Activated CD4-positive, alpha-beta T cell treated with anti-CD3 and anti-CD28 coated beads, Interleukin-2, amount 50 U/mL, for 16 hours (primary cell): ENCODE results near the gene KRT75.
"Not testable (repeated sequence)": the region's sequence is repeated elsewhere in the genome, so short reads cannot be mapped to it uniquely, and the experiment has no call there.

Experiments
- DNase-seq: peaks from one replicate; pipeline ENCODE4 v3.0.0-alpha.2; 2020

The KRT75 gene

GRCh38 chr12:52415870-52416750 lies 18.1 kb downstream of the KRT75 start:
- DNase-seq = no peak

GRCh38 chr12:52414936-52415335 lies 19.2 kb downstream of the KRT75 start:
- DNase-seq = no peak

GRCh38 chr12:52413782-52414345 lies 20.3 kb downstream of the KRT75 start:
- no peak for DNase-seq

GRCh38 chr12:52413202-52413601 lies 21.0 kb downstream of the KRT75 start:
- no peak for DNase-seq

GRCh38 chr12:52411815-52412214 lies 22.4 kb downstream of the KRT75 start:
- no peak for DNase-seq

GRCh38 chr12:52410589-52411248 lies 23.5 kb downstream of the KRT75 start:
- DNase-seq = not testable (repeated sequence)

GRCh38 chr12:52407918-52408317 lies 26.3 kb downstream of the KRT75 start:
- DNase-seq = no peak

GRCh38 chr12:52405922-52406385 lies 28.2 kb downstream of the KRT75 start, which contains the start of gene KRT82:
Gene KRT82, minus strand, starts transcription at chr12:52406335. Its CDS starts 58 bp downstream, at chr12:52406277.
- DNase-seq = no peak

GRCh38 chr12:52404951-52405350 lies 29.2 kb downstream of the KRT75 start:
- DNase-seq = no peak

- no peak for DNase-seq
Measured at GRCh38 chr12:52403561-52403960, 30.6 kb downstream of the KRT75 start.

GRCh38 chr12:52402873-52403540 lies 31.2 kb downstream of the KRT75 start:
- no peak for DNase-seq

GRCh38 chr12:52402377-52402776 lies 31.8 kb downstream of the KRT75 start:
- DNase-seq = no peak

- no peak for DNase-seq
Measured at GRCh38 chr12:52401926-52402325, 32.2 kb downstream of the KRT75 start.

- no peak for DNase-seq
Measured at GRCh38 chr12:52401526-52401925, 32.6 kb downstream of the KRT75 start.

GRCh38 chr12:52400906-52401305 lies 33.3 kb downstream of the KRT75 start:
- DNase-seq = no peak

- no peak for DNase-seq
Measured at GRCh38 chr12:52399756-52400155, 34.4 kb downstream of the KRT75 start.

GRCh38 chr12:52398176-52398575 lies 36.0 kb downstream of the KRT75 start:
- no peak for DNase-seq

- no peak for DNase-seq
Measured at GRCh38 chr12:52396656-52397055, 37.5 kb downstream of the KRT75 start.

GRCh38 chr12:52395761-52396434 lies 38.3 kb downstream of the KRT75 start:
- DNase-seq = no peak

GRCh38 chr12:52394836-52395405 lies 39.2 kb downstream of the KRT75 start:
- DNase-seq = no peak

GRCh38 chr12:52392465-52393007 lies 41.6 kb downstream of the KRT75 start:
- DNase-seq = no peak

GRCh38 chr12:52391618-52392002 lies 42.6 kb downstream of the KRT75 start:
- DNase-seq = no peak
